Breast epithelium (tissue), 3 donors: ENCODE measurements around the gene C1GALT1.

Experiments
- POLR2A ChIP-seq: fragments of 450-650 bp; IDR thresholded peaks from one replicate; pipeline ENCODE4 v1.6.1; 2016; ENCODE audit warnings: antibody characterized with exemption, mild to moderate bottlenecking, moderate library complexity
- POLR2AphosphoS5 ChIP-seq, 3 donors: sonication (generic); formaldehyde crosslinking; IDR thresholded peaks; one replicate each; pipeline ENCODE4 v1.6.1; 2017; ENCODE audit warnings: antibody characterized with exemption in 3 of 3
- TF ChIP-seq, protein P1 (sequence below), 3 donors: fragments of 450-650 bp; IDR thresholded peaks; one replicate each; pipeline ENCODE4 v1.5.1; 2016 to 2017; ENCODE audit warnings: antibody characterized with exemption in 3 of 3, mild to moderate bottlenecking in 3 of 3, moderate library complexity in 3 of 3

DNA sequence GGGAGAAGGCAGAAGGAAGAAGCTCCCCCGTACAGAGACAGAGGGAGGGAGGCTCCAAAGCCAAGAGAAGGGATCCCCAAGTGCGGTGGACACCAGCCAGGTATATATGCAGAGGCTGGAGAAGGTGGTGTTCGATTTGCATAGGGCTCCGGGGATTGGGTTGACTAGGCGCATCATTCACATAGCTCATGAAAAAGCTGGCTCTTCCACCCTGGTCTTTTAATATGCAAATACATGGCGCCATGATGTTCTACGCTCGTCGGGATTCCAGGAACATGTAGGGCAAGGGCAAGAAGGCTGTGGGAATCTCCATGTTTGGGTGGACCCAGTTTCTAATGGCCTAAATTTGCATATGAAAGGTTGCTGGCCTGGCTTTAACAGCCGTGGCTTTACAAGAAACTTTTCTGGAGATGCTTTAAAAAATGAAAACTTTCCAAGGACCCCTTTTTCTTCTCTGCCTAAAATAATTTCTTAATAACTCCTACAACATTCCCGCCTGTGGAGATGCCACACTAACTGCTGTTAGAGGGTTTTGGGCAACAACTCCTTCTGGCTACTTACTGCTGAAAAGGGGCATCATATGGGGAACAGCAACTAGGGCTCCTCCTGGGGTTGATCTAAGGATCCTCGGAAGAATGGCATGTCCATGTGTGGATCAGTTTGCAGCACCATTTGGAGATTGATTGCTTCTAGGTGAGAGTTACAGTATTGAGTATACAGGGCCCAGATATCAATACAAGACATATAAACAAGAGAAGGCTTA lies 28.3 kb downstream of the C1GALT1 start:
- TF ChIP-seq, protein P1, sequence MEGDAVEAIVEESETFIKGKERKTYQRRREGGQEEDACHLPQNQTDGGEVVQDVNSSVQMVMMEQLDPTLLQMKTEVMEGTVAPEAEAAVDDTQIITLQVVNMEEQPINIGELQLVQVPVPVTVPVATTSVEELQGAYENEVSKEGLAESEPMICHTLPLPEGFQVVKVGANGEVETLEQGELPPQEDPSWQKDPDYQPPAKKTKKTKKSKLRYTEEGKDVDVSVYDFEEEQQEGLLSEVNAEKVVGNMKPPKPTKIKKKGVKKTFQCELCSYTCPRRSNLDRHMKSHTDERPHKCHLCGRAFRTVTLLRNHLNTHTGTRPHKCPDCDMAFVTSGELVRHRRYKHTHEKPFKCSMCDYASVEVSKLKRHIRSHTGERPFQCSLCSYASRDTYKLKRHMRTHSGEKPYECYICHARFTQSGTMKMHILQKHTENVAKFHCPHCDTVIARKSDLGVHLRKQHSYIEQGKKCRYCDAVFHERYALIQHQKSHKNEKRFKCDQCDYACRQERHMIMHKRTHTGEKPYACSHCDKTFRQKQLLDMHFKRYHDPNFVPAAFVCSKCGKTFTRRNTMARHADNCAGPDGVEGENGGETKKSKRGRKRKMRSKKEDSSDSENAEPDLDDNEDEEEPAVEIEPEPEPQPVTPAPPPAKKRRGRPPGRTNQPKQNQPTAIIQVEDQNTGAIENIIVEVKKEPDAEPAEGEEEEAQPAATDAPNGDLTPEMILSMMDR (IDR thresholded peaks at IDR 0.05): no peak
- no peak for TF ChIP-seq POLR2A
- no peak for TF ChIP-seq POLR2AphosphoS5 (IDR thresholded peaks at IDR 0.05)
